Activated naive CD4-positive, alpha-beta T cell treated with anti-CD3 and anti-CD28 coated beads for 36 hours (primary cell): ENCODE measurements around the gene KCTD16. TPM values are rescaled to one million over a fixed set of nuclear protein-coding genes. Genes with fewer than 3 reads are reported as not detected.

Experiments
- CTCF ChIA-PET: fragments of 350-600 bp; sonication (Branson Sonifier 250); formaldehyde crosslinking; loops from one replicate; lab custom pipeline; 2021; ENCODE audit warnings: antibody characterized with exemption; lab: Charles Lee
- DNase-seq: peaks from one replicate; pipeline ENCODE4 v3.0.0-alpha.2; 2020
- H3K27ac Mint-ChIP-seq: one replicate; pipeline ENCODE4 v1.8.0; 2021; ENCODE audit warnings: mild to moderate bottlenecking, mixed read lengths
- H3K27me3 Mint-ChIP-seq: one replicate; pipeline ENCODE4 v1.8.0; 2021; ENCODE audit warnings: low read depth, mixed read lengths
- H3K36me3 Mint-ChIP-seq: one replicate; pipeline ENCODE4 v1.8.0; 2021; ENCODE audit warnings: low read depth, mixed read lengths
- H3K4me1 Mint-ChIP-seq: one replicate; pipeline ENCODE4 v1.8.0; 2021; ENCODE audit warnings: low read depth, mixed read lengths
- H3K4me3 Mint-ChIP-seq: one replicate; pipeline ENCODE4 v1.8.0; 2021; ENCODE audit warnings: mild to moderate bottlenecking, moderate library complexity, mixed read lengths
- H3K9me3 Mint-ChIP-seq: one replicate; pipeline ENCODE4 v1.8.0; 2021; ENCODE audit warnings: mixed read lengths
- intact Hi-C: fragments of 100-400 bp; cut with micrococcal nuclease; formaldehyde crosslinking; loops from one replicate; pipeline ENCODE4 v1.15.1; 2023
- total RNA-seq, 2 experiments: library from RNA; stranded (reverse); gene quantifications; one replicate each; pipeline ENCODE4 v1.2.3, GENCODE V29; 2021

Gene KCTD16
- total RNA-seq, 2 experiments from 2014 or later: 0.27 to 0.29 TPM

DNA sequence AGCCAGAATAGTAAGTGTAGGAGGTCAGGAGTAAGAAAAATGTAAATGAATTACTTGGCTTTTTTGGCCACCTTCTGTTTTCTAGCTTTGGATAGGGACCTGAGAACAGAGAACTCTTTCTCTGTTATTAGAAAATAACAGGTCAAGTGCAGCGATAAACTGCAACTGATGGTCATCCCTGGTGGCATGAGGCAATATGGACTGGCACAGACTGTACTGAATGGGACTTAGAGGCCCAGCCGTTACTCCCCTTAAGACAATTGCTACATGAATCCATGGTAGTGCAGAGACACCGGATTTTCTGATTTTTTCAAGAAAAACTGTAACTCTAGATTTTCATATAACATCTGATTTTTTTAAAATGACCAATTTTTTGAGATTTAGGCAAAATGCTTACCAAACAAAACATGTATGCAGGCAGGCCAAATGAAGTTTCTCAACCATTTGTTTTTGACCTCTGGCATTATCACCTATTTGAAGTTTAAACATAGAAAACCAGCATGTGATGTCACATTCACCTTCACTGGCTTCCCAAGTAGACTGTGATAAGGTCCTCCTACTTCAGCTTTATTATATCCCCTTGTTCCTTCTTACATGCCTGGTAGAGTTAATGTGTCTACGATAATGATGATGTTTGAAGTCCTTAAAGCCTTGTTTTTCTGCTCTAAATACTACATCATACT lies 262.6 kb downstream of the KCTD16 start:
- H3K4me1 Mint-ChIP-seq: no peaks in the 10 kb centered on the region
- no peak overlapping the region for H3K4me3 Mint-ChIP-seq
- intact Hi-C loops: no loop called here
- DNase-seq: no peak
- CTCF ChIA-PET: interaction anchor here (0.6 kb wide), 1 partner anchor 41 kb away, joined by 3 read pairs; no protein-coding TSS in a partner anchor
- peaks cover 6% of the 10 kb centered on the region for H3K9me3 Mint-ChIP-seq
- no peaks in the 10 kb centered on the region for H3K36me3 Mint-ChIP-seq
- H3K27ac Mint-ChIP-seq: no peak overlapping the region
- no peaks in the 10 kb centered on the region for H3K27me3 Mint-ChIP-seq

DNA sequence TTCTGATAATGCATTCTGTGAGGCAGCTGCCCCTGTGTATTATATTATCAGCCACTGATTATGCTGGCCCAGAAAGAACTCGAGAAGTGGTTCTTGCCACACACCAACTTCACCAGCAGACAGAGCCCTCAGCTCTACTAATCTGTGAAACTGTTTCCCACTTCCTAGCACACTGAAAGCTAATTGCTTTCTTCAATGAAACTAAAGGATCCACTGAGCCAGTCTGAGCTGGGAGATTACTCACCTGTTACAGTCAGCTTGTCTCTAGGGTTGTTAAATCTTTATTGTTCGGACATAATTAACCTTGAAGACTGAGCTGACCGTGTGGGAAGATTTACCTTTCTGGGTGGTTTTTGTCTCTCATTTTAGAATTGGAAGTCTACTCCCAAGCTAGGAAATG lies 263.2 kb downstream of the KCTD16 start:
- DNase-seq: no peak
- Mint-ChIP-seq H3K36me3 (no peaks in the 10 kb centered on the region), H3K9me3 (peaks cover 7% of the 10 kb centered on the region), H3K27me3 (no peaks in the 10 kb centered on the region), H3K4me1 (no peaks in the 10 kb centered on the region), H3K27ac (no peak overlapping the region), H3K4me3 (no peak overlapping the region)
- intact Hi-C loops: no loop called here
- CTCF ChIA-PET: interaction anchor here (0.6 kb wide), 1 partner anchor 40 kb away, joined by 3 read pairs; no protein-coding TSS in a partner anchor

DNA sequence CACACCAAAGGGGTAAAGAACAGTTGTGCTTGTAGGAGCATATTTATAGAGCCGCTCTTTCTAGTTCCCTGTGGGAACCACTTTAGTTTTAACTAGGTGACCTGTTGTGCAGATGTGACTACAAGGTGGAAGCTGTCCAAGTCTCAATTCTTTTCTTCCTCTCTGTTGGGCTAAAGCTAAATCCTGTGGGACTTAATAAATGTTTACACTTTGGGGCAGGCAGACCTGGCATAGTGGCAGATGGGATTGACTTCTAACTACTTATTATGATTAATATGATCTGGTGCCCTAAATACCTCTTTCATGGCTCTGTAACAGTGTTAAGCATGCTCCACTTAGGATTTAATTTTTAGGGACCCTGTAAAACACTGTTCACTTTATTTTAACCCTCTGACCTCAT lies 265.3 kb downstream of the KCTD16 start:
- H3K4me3 Mint-ChIP-seq: no peak overlapping the region
- H3K27me3 Mint-ChIP-seq: no peaks in the 10 kb centered on the region
- CTCF ChIA-PET: no interaction called here
- H3K9me3 Mint-ChIP-seq: peaks cover 18% of the 10 kb centered on the region
- intact Hi-C loops: no loop called here
- H3K27ac Mint-ChIP-seq: no peak overlapping the region
- no peaks in the 10 kb centered on the region for H3K36me3 Mint-ChIP-seq
- H3K4me1 Mint-ChIP-seq: no peaks in the 10 kb centered on the region
- no peak for DNase-seq

DNA sequence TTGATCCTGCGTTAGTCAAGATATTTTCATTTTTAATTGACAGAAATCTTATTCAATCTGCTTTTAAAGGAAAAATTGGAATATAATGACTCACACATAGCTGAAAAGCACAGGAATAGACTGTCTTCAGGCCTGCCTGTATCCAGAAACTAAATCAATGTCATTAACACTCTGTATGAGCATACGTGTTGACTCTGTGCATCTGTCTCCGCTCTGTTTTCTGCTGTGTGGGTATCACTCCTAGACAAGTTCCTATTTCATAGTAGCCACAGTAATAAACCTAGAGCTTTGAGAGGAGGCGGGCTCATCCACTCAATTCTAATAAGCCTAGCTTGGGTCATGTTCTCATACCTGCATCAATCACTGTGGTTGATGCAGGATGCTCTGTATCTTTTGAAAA lies 267.6 kb downstream of the KCTD16 start:
- no peak overlapping the region for H3K4me3 Mint-ChIP-seq
- CTCF ChIA-PET: interaction anchor here (0.7 kb wide), 1 partner anchor 63 kb away, joined by 3 read pairs; no protein-coding TSS in a partner anchor
- DNase-seq: no peak
- peaks cover 28% of the 10 kb centered on the region for H3K9me3 Mint-ChIP-seq
- no peak overlapping the region for H3K27ac Mint-ChIP-seq
- H3K36me3 Mint-ChIP-seq: no peaks in the 10 kb centered on the region
- no peaks in the 10 kb centered on the region for H3K27me3 Mint-ChIP-seq
- intact Hi-C loops: no loop called here
- H3K4me1 Mint-ChIP-seq: no peaks in the 10 kb centered on the region

DNA sequence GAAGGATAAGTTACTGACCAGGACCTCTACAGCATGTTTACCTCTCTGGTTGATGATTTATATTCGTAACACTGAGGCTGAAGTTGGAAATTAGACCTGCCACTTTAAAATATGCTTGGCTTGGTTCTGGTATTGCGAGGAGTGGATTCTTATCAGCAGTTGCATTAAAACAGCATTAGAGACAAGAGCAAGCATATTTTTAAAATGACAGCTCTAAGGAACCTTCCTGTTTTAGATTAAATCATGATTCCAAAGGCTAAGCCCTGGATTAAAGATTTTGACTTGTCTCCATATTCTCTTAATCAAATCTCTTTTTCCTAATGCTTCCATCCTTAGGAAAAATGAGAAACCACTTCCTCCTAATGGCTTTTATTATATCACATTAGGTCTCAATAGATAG lies 277.8 kb downstream of the KCTD16 start:
- Mint-ChIP-seq H3K4me3 (no peak overlapping the region), H3K27ac (no peak overlapping the region), H3K27me3 (no peaks in the 10 kb centered on the region), H3K4me1 (no peaks in the 10 kb centered on the region), H3K9me3 (peaks cover 10% of the 10 kb centered on the region), H3K36me3 (no peaks in the 10 kb centered on the region)
- DNase-seq: no peak
- intact Hi-C loops: no loop called here
- CTCF ChIA-PET: no interaction called here

DNA sequence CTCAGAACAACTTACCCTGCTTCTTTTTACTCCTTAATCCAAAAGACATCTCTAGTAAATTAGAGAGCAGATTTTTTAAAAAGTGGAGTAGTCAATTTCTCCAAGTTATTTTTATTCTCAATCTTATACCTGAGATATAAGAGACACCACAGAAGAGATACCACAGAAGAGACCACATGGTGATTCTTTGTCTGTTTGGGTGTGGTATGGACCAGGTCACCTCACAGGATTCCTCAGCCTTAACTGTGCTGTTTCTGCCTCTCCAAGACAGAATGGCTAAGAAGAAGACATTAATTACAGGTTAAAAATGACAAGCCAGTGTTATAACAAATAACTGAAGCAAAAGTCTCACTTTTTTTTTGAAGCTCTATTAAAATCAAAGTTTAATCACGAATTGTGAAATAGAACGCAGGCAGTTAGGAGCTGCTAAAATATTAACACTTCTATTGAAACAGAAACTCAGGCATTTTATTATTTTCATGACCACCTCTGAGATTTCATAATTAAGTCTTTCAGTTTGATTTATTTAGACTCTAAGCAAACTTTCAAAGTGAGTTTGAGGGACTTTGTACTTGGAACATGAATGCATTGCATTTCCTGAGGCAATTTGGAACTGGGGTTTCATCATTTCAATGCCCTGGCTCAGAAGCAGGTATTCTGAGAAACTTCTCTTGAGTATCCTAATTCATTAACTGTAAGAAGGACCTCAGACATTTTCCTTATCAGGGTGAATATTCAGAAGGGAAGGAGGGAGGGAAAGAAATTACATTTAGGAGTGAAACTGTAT lies 280.7 kb downstream of the KCTD16 start:
- no peaks in the 10 kb centered on the region for H3K27me3 Mint-ChIP-seq
- peaks cover 7% of the 10 kb centered on the region for H3K9me3 Mint-ChIP-seq
- no peaks in the 10 kb centered on the region for H3K36me3 Mint-ChIP-seq
- DNase-seq: no peak
- no peak overlapping the region for H3K27ac Mint-ChIP-seq
- H3K4me1 Mint-ChIP-seq: no peaks in the 10 kb centered on the region
- intact Hi-C loops: no loop called here
- no peak overlapping the region for H3K4me3 Mint-ChIP-seq
- CTCF ChIA-PET: no interaction called here

DNA sequence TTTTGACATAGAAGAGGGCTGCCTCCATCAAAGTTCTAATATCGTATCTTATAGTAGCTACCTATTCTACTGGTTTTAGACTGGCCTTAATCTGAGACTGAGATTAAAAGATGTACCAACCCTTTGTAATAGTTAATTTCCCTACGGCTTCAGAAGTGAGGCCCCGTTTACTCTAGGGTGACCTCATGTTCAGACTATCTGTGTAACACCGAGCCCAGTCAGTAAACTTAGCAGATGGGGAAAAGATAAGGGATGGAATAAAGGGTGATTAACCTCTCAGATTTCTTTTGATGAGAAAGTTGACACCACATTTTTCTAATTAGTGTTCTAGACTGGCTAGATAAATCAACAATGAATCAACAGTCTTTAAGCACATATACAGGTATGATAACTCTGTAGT lies 283.1 kb downstream of the KCTD16 start:
- Mint-ChIP-seq H3K27ac (no peak overlapping the region), H3K36me3 (no peaks in the 10 kb centered on the region), H3K9me3 (peaks cover 3% of the 10 kb centered on the region), H3K27me3 (no peaks in the 10 kb centered on the region), H3K4me1 (no peaks in the 10 kb centered on the region), H3K4me3 (no peak overlapping the region)
- intact Hi-C loops: no loop called here
- DNase-seq: no peak
- CTCF ChIA-PET: no interaction called here

DNA sequence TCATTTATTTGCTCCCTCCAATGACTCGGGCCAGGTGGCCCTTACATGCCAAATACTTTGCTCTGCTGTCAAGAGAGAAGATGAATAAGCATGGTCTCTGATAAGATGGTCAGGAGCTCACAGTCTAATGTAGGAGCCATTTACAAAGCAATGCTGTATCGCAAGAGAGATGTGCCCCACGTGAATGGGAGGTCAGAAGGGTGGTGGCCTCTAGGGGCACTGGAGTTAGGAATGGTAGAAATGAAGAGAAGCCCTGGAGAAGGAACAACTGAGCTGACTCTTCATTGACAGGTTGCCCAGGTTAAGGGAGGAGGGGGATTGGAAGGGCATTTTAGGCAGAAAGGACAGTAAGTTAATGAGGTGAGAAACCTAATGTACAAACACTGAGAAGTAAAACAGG lies 286.5 kb downstream of the KCTD16 start:
- intact Hi-C loops: no loop called here
- Mint-ChIP-seq H3K4me1 (no peaks in the 10 kb centered on the region), H3K27ac (no peak overlapping the region), H3K27me3 (no peaks in the 10 kb centered on the region), H3K4me3 (no peak overlapping the region), H3K9me3 (peaks cover 9% of the 10 kb centered on the region), H3K36me3 (no peaks in the 10 kb centered on the region)
- no peak for DNase-seq
- CTCF ChIA-PET: no interaction called here

DNA sequence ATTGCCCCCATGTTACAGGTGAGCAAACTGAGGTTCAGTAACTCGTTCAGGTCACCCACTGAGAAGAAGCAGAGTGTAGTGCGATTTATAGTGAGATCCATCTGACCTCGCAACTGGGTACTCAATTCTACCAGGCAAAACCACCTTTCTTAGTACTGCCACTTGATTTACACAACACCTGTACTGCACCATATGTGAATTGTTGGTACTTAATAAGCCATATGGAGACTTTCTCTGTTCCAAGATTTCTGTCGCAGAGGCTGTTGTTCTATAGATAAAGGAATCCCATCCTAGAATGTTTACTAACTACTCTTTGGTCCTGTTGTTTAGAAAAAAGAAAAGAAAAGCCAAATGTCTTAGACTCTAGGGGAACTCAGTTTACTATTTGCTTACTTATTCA lies 287.5 kb downstream of the KCTD16 start:
- DNase-seq: no peak
- Mint-ChIP-seq H3K4me3 (no peak overlapping the region), H3K27ac (no peak overlapping the region), H3K36me3 (no peaks in the 10 kb centered on the region), H3K27me3 (no peaks in the 10 kb centered on the region), H3K9me3 (peaks cover 6% of the 10 kb centered on the region), H3K4me1 (no peaks in the 10 kb centered on the region)
- intact Hi-C loops: no loop called here
- CTCF ChIA-PET: no interaction called here

DNA sequence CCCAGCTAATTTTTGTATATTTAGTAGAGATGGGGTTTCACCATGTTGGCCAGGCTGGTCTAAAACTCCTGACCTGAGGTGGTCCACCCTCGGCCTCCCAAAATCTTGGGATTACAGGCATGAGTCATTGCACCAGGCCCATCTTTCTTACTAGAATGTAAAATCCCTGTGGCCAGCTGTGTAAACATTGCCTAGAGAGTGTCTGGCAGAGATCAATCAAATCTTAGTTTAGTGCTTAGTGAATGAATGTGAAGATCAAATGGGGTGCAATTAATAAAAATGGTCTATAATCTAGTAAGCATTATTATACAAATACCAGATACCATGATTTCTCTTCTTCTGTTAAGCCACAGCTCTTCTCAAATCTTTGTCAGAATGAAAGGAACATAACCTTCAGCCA lies 289.9 kb downstream of the KCTD16 start:
- Mint-ChIP-seq H3K9me3 (peaks cover 6% of the 10 kb centered on the region), H3K36me3 (no peaks in the 10 kb centered on the region), H3K27me3 (no peaks in the 10 kb centered on the region), H3K27ac (no peak overlapping the region), H3K4me3 (no peak overlapping the region), H3K4me1 (no peaks in the 10 kb centered on the region)
- intact Hi-C loops: no loop called here
- no peak for DNase-seq
- CTCF ChIA-PET: no interaction called here

DNA sequence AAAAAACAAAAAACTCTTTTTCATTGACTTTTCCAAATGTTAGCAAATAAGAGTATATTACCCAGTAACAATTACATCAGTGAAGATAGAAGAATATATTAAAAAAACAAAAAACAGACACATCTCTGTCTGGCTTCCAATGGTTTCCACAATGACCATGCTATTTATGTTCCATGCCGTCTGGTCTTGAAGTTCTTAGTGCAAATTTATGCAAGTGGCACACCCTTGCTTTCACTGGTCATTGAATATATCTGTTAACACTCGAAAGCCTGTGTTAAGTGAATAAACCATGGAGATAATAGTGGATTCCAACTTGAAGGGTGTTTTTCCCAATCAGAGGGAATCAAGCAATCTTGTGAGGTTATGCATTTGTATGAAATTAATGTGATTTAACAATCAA lies 291.9 kb downstream of the KCTD16 start:
- H3K27ac Mint-ChIP-seq: no peak overlapping the region
- CTCF ChIA-PET: interaction anchor here (0.6 kb wide), 1 partner anchor 585 kb away, joined by 3 read pairs; no protein-coding TSS in a partner anchor
- H3K4me1 Mint-ChIP-seq: no peaks in the 10 kb centered on the region

DNA sequence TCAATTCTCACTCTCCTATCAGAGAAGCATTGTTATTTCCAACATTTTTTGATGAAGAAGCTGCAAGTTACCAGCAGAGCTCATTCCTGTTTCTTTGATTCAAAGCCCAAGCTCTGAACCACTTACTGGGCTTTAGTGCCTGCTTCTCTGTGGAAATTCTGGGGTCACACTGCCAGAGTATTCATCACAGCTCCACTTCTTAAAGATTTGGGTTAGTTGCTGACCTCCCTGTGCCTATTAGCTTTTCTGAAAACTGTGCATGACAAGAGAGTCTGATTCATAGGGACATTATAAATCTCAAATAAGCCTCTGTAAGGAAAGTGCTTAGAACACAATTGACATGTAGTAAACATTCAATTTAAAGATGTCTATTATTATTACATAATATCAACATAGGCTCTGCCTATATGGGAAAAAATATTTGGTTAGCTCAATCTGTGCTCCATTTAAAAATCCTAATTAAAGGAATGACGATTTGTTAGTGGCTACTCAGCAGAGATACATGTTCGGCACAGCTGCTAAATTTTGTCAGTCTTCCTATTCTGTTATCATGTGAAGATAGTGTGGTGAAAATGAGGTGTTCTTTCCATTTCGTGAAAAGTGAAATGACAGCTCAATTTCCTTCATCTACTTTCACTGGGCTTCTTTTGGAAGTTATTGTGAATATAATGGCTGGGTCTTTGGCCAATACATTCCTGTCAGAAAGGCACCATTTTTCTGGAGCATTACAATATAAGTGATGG lies 293.0 kb downstream of the KCTD16 start:
- intact Hi-C loops: no loop called here
- no peak overlapping the region for H3K27ac Mint-ChIP-seq
- no peak overlapping the region for H3K4me3 Mint-ChIP-seq
- no peaks in the 10 kb centered on the region for H3K36me3 Mint-ChIP-seq
- peaks cover 7% of the 10 kb centered on the region for H3K9me3 Mint-ChIP-seq
- DNase-seq: no peak
- no peaks in the 10 kb centered on the region for H3K27me3 Mint-ChIP-seq
- CTCF ChIA-PET: no interaction called here
- H3K4me1 Mint-ChIP-seq: no peaks in the 10 kb centered on the region

More for the DNA sequence above, 291.9 kb downstream of the KCTD16 start:
- H3K9me3 Mint-ChIP-seq: peaks cover 6% of the 10 kb centered on the region
- H3K27me3 Mint-ChIP-seq: no peaks in the 10 kb centered on the region
- intact Hi-C loops: no loop called here
- H3K36me3 Mint-ChIP-seq: no peaks in the 10 kb centered on the region
- no peak overlapping the region for H3K4me3 Mint-ChIP-seq
- DNase-seq: no peak
